OCI-LY3 (cell line): ENCODE results near the gene RNF183.

Source experiments
- H2AFZ ChIP-seq: fragments of 200-600, 300-600 bp; shearing (Covaris generic); 2 replicates; pipeline ENCODE4 v1.6.0; 2014; ENCODE audit warnings: antibody characterized with exemption, low read depth, low read length
- H3K27ac ChIP-seq: fragments of 200-600, 300-600 bp; sonication (generic); 2 replicates; pipeline ENCODE4 v1.5.1; 2014; ENCODE audit warnings: mild to moderate bottlenecking, low read length, moderate library complexity, mixed read lengths
- H3K27me3 ChIP-seq: fragments of 200-600, 300-600 bp; sonication (generic); 2 replicates; pipeline ENCODE4 v1.6.1; 2014; ENCODE audit warnings: low read depth, low read length, mixed read lengths
- H3K36me3 ChIP-seq: fragments of 200-600, 300-600 bp; sonication (generic); replicated peaks from 2 replicates; pipeline ENCODE3; 2014; ENCODE audit warnings: low read depth, low read length, mixed read lengths
- H3K4me1 ChIP-seq: fragments of 300-600, 200-600 bp; sonication (generic); 2 replicates; pipeline ENCODE4 v1.6.1; 2014; ENCODE audit warnings: low read length, mixed read lengths
- H3K4me2 ChIP-seq: fragments of 200-600, 300-600 bp; sonication (generic); 2 replicates; pipeline ENCODE4 v1.6.1; 2014; ENCODE audit warnings: low read length, mixed read lengths
- H3K4me3 ChIP-seq: fragments of 300-600, 200-600 bp; sonication (generic); 2 replicates; pipeline ENCODE4 v1.5.1; 2014; ENCODE audit warnings: antibody characterized with exemption, mild to moderate bottlenecking, low read length, moderate library complexity
- H3K79me2 ChIP-seq: fragments of 300-600, 200-600 bp; shearing (Covaris generic); 2 replicates; pipeline ENCODE4 v1.6.1; 2014; ENCODE audit warnings: mild to moderate bottlenecking, low read length, mixed read lengths
- H3K9ac ChIP-seq: fragments of 300-600, 200-600 bp; shearing (Covaris generic); 2 replicates; pipeline ENCODE4 v1.6.0; 2014; ENCODE audit warnings: mild to moderate bottlenecking, low read length, moderate library complexity
- H3K9me3 ChIP-seq: fragments of 200-600, 300-600 bp; shearing (Covaris generic); 2 replicates; pipeline ENCODE4 v1.6.1; 2014; ENCODE audit warnings: low read length, mixed read lengths; ENCODE audit not compliant: insufficient read depth
- H4K20me1 ChIP-seq: fragments of 200-600, 300-600 bp; sonication (generic); 2 replicates; pipeline ENCODE4 v1.6.1; 2016; ENCODE audit warnings: low read length, mixed read lengths; ENCODE audit not compliant: insufficient read depth
- EZH2phosphoT487 ChIP-seq: fragments of 200-600 bp; shearing (Covaris generic); IDR thresholded peaks from 2 replicates; pipeline ENCODE4 v1.6.1; 2018; ENCODE audit warnings: antibody characterized with exemption, mixed run types, low read depth
- TF ChIP-seq, protein P1 (sequence below): fragments of 200-600, 300-600 bp; sonication (generic); IDR thresholded peaks from 2 replicates; pipeline ENCODE4 v1.5.1; 2014; ENCODE audit warnings: antibody characterized with exemption, low read length, low read depth

RNF183 gene

GRCh38 chr9:113345671-113346070 lies 42.5 kb upstream of the RNF183 start:
- H4K20me1 ChIP-seq: no peaks in the 10 kb centered on the region
- no peak overlapping the region for H3K4me2 ChIP-seq
- H3K79me2 ChIP-seq: no peaks in the 10 kb centered on the region
- no peak overlapping the region for H3K9ac ChIP-seq
- H3K36me3 ChIP-seq: no peaks in the 10 kb centered on the region
- H2AFZ ChIP-seq: no peak overlapping the region
- H3K9me3 ChIP-seq: no peaks in the 10 kb centered on the region
- TF ChIP-seq EZH2phosphoT487: no peak
- TF ChIP-seq, protein P1, sequence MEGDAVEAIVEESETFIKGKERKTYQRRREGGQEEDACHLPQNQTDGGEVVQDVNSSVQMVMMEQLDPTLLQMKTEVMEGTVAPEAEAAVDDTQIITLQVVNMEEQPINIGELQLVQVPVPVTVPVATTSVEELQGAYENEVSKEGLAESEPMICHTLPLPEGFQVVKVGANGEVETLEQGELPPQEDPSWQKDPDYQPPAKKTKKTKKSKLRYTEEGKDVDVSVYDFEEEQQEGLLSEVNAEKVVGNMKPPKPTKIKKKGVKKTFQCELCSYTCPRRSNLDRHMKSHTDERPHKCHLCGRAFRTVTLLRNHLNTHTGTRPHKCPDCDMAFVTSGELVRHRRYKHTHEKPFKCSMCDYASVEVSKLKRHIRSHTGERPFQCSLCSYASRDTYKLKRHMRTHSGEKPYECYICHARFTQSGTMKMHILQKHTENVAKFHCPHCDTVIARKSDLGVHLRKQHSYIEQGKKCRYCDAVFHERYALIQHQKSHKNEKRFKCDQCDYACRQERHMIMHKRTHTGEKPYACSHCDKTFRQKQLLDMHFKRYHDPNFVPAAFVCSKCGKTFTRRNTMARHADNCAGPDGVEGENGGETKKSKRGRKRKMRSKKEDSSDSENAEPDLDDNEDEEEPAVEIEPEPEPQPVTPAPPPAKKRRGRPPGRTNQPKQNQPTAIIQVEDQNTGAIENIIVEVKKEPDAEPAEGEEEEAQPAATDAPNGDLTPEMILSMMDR: no peak
- H3K4me1 ChIP-seq: peaks cover 17% of the 10 kb centered on the region
- no peak overlapping the region for H3K27ac ChIP-seq
- no peak overlapping the region for H3K4me3 ChIP-seq
- H3K27me3 ChIP-seq: no peaks in the 10 kb centered on the region

GRCh38 chr9:113345190-113345589 lies 42.0 kb upstream of the RNF183 start:
- Histone ChIP-seq H2AFZ (no peak overlapping the region), H3K27ac (no peak overlapping the region), H3K9ac (no peak overlapping the region), H3K9me3 (no peaks in the 10 kb centered on the region), H3K79me2 (no peaks in the 10 kb centered on the region), H3K4me3 (no peak overlapping the region), H3K36me3 (no peaks in the 10 kb centered on the region), H4K20me1 (no peaks in the 10 kb centered on the region), H3K27me3 (no peaks in the 10 kb centered on the region), H3K4me2 (no peak overlapping the region), H3K4me1 (peaks cover 17% of the 10 kb centered on the region)
- no peak for TF ChIP-seq EZH2phosphoT487
- TF ChIP-seq, protein P1: no peak

DNA sequence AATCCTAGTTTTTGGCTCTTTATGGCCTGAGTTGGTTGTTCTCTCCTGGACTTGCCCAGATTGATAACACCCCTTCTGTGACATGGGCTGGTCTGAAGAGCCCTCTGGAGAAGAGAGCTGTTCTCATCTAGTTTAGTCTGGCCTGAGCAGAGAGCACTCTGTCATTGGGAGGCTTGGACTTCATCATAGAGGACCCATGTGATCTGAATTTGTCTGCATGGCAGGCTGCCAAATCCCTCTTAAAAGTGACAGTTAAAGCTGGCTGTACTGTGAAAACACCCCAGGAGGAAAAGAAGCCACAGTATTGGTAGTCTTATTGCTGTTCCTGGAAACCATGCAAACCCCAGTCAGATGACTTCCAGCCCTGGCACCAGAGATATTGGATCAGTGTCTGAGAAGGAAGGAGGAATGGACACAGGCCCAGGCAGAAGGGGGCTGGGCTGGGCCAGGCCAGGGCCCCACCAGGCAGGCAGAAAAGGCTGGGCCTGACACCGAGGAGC lies 40.6 kb upstream of the RNF183 start:
- no peaks in the 10 kb centered on the region for H3K36me3 ChIP-seq
- peaks cover 20% of the 10 kb centered on the region for H3K4me1 ChIP-seq
- no peak overlapping the region for H3K4me3 ChIP-seq
- H4K20me1 ChIP-seq: no peaks in the 10 kb centered on the region
- TF ChIP-seq EZH2phosphoT487: no peak
- no peaks in the 10 kb centered on the region for H3K79me2 ChIP-seq
- H3K4me2 ChIP-seq: no peak overlapping the region
- H2AFZ ChIP-seq: no peak overlapping the region
- H3K27ac ChIP-seq: no peak overlapping the region
- H3K9me3 ChIP-seq: no peaks in the 10 kb centered on the region
- H3K9ac ChIP-seq: no peak overlapping the region
- no peaks in the 10 kb centered on the region for H3K27me3 ChIP-seq

DNA sequence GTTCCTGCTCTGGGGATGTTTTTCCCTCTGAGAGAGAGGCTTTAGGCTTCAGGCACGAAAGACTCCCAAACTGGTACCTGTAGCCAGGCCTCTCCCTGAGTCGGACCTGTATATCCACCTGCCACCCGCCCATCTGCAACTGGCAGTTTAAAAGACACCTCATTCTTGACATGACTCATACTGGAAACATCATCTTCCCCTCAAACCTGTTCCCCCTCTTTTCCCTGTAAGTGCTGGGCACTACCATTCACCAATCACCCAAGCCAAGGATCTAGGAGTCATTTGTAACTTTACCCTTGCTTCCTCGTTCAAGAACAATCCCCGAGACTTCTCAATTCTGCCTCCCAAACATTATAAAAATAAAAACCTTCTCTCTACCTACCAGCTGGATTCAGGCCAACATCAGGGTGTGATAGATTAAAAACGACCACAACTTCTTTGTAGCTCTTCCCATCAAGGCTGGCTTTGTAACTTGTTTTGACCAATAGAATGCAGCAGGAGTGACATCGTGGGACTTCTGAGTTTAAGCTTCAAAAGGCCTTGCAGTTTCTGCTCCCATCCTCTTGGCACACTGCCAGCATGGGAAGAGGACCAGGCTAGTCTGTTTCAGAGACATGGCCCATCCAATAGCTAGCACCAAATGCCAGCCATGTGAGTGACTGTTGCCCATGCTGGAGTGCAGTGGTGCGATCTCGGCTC lies 38.7 kb upstream of the RNF183 start:
- H3K9me3 ChIP-seq: no peaks in the 10 kb centered on the region
- H3K4me3 ChIP-seq: no peak overlapping the region
- H3K36me3 ChIP-seq: no peaks in the 10 kb centered on the region
- no peaks in the 10 kb centered on the region for H4K20me1 ChIP-seq
- no peaks in the 10 kb centered on the region for H3K27me3 ChIP-seq
- H3K4me1 ChIP-seq: peaks cover 20% of the 10 kb centered on the region
- H3K9ac ChIP-seq: no peak overlapping the region
- H3K4me2 ChIP-seq: no peak overlapping the region
- no peak overlapping the region for H2AFZ ChIP-seq
- no peaks in the 10 kb centered on the region for H3K79me2 ChIP-seq
- H3K27ac ChIP-seq: no peak overlapping the region
- TF ChIP-seq EZH2phosphoT487: no peak
- TF ChIP-seq, protein P1: no peak
